ENCODE data around the gene BTNL9. TPM values are rescaled to one million over a fixed set of nuclear protein-coding genes. Genes with fewer than 3 reads are reported as not detected.

Gene BTNL9
- total RNA-seq, 4 donors from 2014 or later = 9.0 to 36.9 (median 18.9) TPM

GRCh38 chr5:181071257-181071656 is 31.2 kb downstream of the BTNL9 start:
- no peak for TF ChIP-seq CTCF (IDR thresholded peaks at IDR 0.05)
- TF ChIP-seq POLR2A (IDR thresholded peaks at IDR 0.05) = no peak
- Histone ChIP-seq H3K27me3 (peaks cover 0 to 7% of the 10 kb centered on the region in 2 donors), H3K27ac (no peak overlapping the region), H3K4me1 (no peaks in the 10 kb centered on the region), H3K4me3 (no peak overlapping the region), H3K36me3 (no peaks in the 10 kb centered on the region), H3K9me3 (no peaks in the 10 kb centered on the region)
- DNase-seq = no peak
- intact Hi-C loops (cut with DNase I; ENCODE audit: low total_unique reads) = no loop called here

GRCh38 chr5:181076920-181077319 is 36.9 kb downstream of the BTNL9 start:
- Histone ChIP-seq H3K27me3 (peaks cover 0 to 4% of the 10 kb centered on the region in 2 donors), H3K4me3 (no peak overlapping the region), H3K4me1 (no peaks in the 10 kb centered on the region), H3K36me3 (no peaks in the 10 kb centered on the region), H3K27ac (no peak overlapping the region), H3K9me3 (no peaks in the 10 kb centered on the region)
- TF ChIP-seq CTCF (IDR thresholded peaks at IDR 0.05) = no peak
- no peak for TF ChIP-seq POLR2A (IDR thresholded peaks at IDR 0.05)
- intact Hi-C loops (cut with DNase I; ENCODE audit: low total_unique reads) = no loop called here
- no peak for DNase-seq

- H3K27ac ChIP-seq = no peak overlapping the region
- H3K9me3 ChIP-seq = no peaks in the 10 kb centered on the region
- H3K27me3 ChIP-seq = no peaks in the 10 kb centered on the region
- TF ChIP-seq CTCF (IDR thresholded peaks at IDR 0.05) (no peak), POLR2A (IDR thresholded peaks at IDR 0.05) (no peak)
- H3K4me3 ChIP-seq = no peak overlapping the region
- DNase-seq = no peak
- intact Hi-C loops (cut with DNase I; ENCODE audit: low total_unique reads) = no loop called here
- H3K4me1 ChIP-seq = no peaks in the 10 kb centered on the region
- no peaks in the 10 kb centered on the region for H3K36me3 ChIP-seq
These were observed 41.9 kb downstream of the BTNL9 start for GRCh38 chr5:181081989-181082388.

GRCh38 chr5:181084621-181085195 is 44.6 kb downstream of the BTNL9 start:
- H3K36me3 ChIP-seq = no peaks in the 10 kb centered on the region
- H3K4me1 ChIP-seq = no peaks in the 10 kb centered on the region
- H3K27me3 ChIP-seq = no peaks in the 10 kb centered on the region
- DNase-seq = no peak
- no peak overlapping the region for H3K27ac ChIP-seq
- no peak for TF ChIP-seq POLR2A (IDR thresholded peaks at IDR 0.05)
- no peak for TF ChIP-seq CTCF (IDR thresholded peaks at IDR 0.05)
- no peak overlapping the region for H3K4me3 ChIP-seq
- H3K9me3 ChIP-seq = no peaks in the 10 kb centered on the region
- intact Hi-C loops (cut with DNase I; ENCODE audit: low total_unique reads) = no loop called here

GRCh38 chr5:181086026-181086883 is 46.2 kb downstream of the BTNL9 start:
- Histone ChIP-seq H3K4me1 (no peaks in the 10 kb centered on the region), H3K36me3 (no peaks in the 10 kb centered on the region), H3K4me3 (no peak overlapping the region), H3K27ac (no peak overlapping the region), H3K9me3 (no peaks in the 10 kb centered on the region), H3K27me3 (no peaks in the 10 kb centered on the region)
- intact Hi-C loops (cut with DNase I; ENCODE audit: low total_unique reads) = no loop called here
- TF ChIP-seq CTCF (IDR thresholded peaks at IDR 0.05) (no peak), POLR2A (IDR thresholded peaks at IDR 0.05) (no peak)
- no peak for DNase-seq
